A549 (cell line): ENCODE results near the gene LRRC72. TPM values are rescaled to one million over a fixed set of nuclear protein-coding genes. Genes with fewer than 3 reads are reported as not detected.
"Not testable (repeated sequence)": the region's sequence is repeated elsewhere in the genome, so short reads cannot be mapped to it uniquely, and the experiment has no call there.

Experiments used
- ATAC-seq, 2 experiments: fragments of 200-7000 bp in 1 of 2; fragments of >200 bp in 1 of 2; cut with Nextera tagmentation in 1 of 2; cut with Tn5 transposase in 1 of 2; 3 replicates each; pipeline versions ENCODE4 v1.8.0 to v1.9.1; 2018 to 2020; ENCODE audit warnings: mild to moderate bottlenecking in 1 of 2, moderate library complexity in 1 of 2
- CTCF ChIA-PET: fragments of 300-600 bp; sonication (Branson Sonifier 250); formaldehyde crosslinking; extraction: SDS; loops from one replicate; lab custom pipeline; 2021; ENCODE audit warnings: antibody characterized with exemption, inconsistent platforms; lab: Yijun Ruan, JAX
- POLR2A ChIA-PET: fragments of 350-600 bp; formaldehyde crosslinking; extraction: SDS; loops from one replicate; lab custom pipeline; 2021; ENCODE audit warnings: antibody characterized with exemption, inconsistent platforms; lab: Yijun Ruan, JAX
- DNase-seq, 2 experiments: peaks; one replicate each; pipeline versions ENCODE4 v3.0.0 to v3.0.0-alpha.2; 2011 to 2016; ENCODE audit warnings: low read depth in 1 of 2, low spot score in 1 of 2
- FAIRE-seq: peaks from 2 replicates; lab custom pipeline; 2011; peaks lifted over from hg19 to GRCh38; lab: Jason Lieb, UNC
- H3K27ac ChIP-seq, 2 experiments: fragments of >200 bp; sonication (Bioruptor Twin); formaldehyde crosslinking; 3 replicates each; pipeline ENCODE4 v1.5.1; 2016 to 2017
- H3K4me1 ChIP-seq: fragments of >200 bp; sonication (Bioruptor Twin); formaldehyde crosslinking; 3 replicates; pipeline ENCODE4 v1.6.1; 2016
- H3K4me2 ChIP-seq: fragments of >200 bp; sonication (Bioruptor Twin); formaldehyde crosslinking; 3 replicates; pipeline ENCODE4 v1.6.1; 2016
- H3K4me3 ChIP-seq: fragments of >200 bp; sonication (Bioruptor Twin); formaldehyde crosslinking; 3 replicates; pipeline ENCODE4 v1.5.1; 2016
- H3K9me3 ChIP-seq: fragments of >200 bp; sonication (Bioruptor Twin); formaldehyde crosslinking; 3 replicates; pipeline ENCODE4 v1.6.1; 2016
- CBX2 ChIP-seq: fragments of 200-600 bp; sonication (generic); IDR thresholded peaks from 2 replicates; pipeline ENCODE4 v1.6.1; 2016; ENCODE audit warnings: low read depth, mild to moderate bottlenecking, borderline replicate concordance
- CEBPB ChIP-seq, 2 experiments: fragments of >200 bp in 1 of 2; sonication (Bioruptor Twin) in 1 of 2; formaldehyde crosslinking in 1 of 2; IDR thresholded peaks; 2 replicates each; pipeline ENCODE4 v1.6.1; 2012 to 2016
- CHD2 ChIP-seq: fragments of 150-350 bp; IDR thresholded peaks from 2 replicates; pipeline ENCODE4 v1.6.1; 2014; ENCODE audit warnings: low read length; ENCODE audit not compliant: partially characterized antibody
- CHD4 ChIP-seq: fragments of 200-600 bp; sonication (generic); IDR thresholded peaks from 2 replicates; pipeline ENCODE4 v1.6.1; 2016; ENCODE audit warnings: antibody characterized with exemption, mild to moderate bottlenecking, borderline replicate concordance
- CTCF ChIP-seq: fragments of >200 bp; sonication (Bioruptor Twin); formaldehyde crosslinking; IDR thresholded peaks from 3 replicates; pipeline ENCODE4 v1.5.1; 2016
- EHMT2 ChIP-seq: fragments of 200-600 bp; sonication (generic); IDR thresholded peaks from 2 replicates; pipeline ENCODE4 v1.6.1; 2016; ENCODE audit warnings: antibody characterized with exemption, low read depth, mild to moderate bottlenecking, moderate library complexity
- EP300 ChIP-seq, 2 experiments: fragments of >200 bp; sonication (Bioruptor Twin); formaldehyde crosslinking; IDR thresholded peaks; 2 replicates in 1 of 2; 3 replicates in 1 of 2; pipeline ENCODE4 v1.6.1; 2016 to 2017
- ESRRA ChIP-seq: fragments of 150-350 bp; IDR thresholded peaks from 2 replicates; pipeline ENCODE4 v1.6.1; 2014; ENCODE audit warnings: mild to moderate bottlenecking, low read length, borderline replicate concordance
- FOSB ChIP-seq: fragments of 250-450 bp; sonication (Bioruptor Pico); IDR thresholded peaks from 2 replicates; pipeline ENCODE4 v1.5.0; 2020; ENCODE audit warnings: mild to moderate bottlenecking, moderate library complexity
- FOSL2 ChIP-seq, 2 experiments: fragments of 450-650 bp in 1 of 2; fragments of >200 bp in 1 of 2; sonication (Bioruptor Twin) in 1 of 2; formaldehyde crosslinking; IDR thresholded peaks; 2 replicates each; pipeline versions ENCODE4 v1.5.0 to v1.6.1; 2016 to 2020; ENCODE audit warnings: mild to moderate bottlenecking in 1 of 2, moderate library complexity in 1 of 2
- HMGXB4 ChIP-seq: fragments of 250-450 bp; sonication (Bioruptor Pico); IDR thresholded peaks from 2 replicates; pipeline ENCODE4 v1.5.0; 2021; ENCODE audit warnings: mild to moderate bottlenecking, moderate library complexity, borderline replicate concordance
- HOXB5 ChIP-seq: fragments of 250-450 bp; sonication (Bioruptor Pico); IDR thresholded peaks from 2 replicates; pipeline ENCODE4 v1.5.0; 2020; ENCODE audit warnings: mild to moderate bottlenecking, moderate library complexity
- JUN ChIP-seq, 2 experiments: fragments of >200 bp; sonication (Bioruptor Twin); formaldehyde crosslinking; IDR thresholded peaks; 2 replicates in 1 of 2; 3 replicates in 1 of 2; pipeline ENCODE4 v1.6.1; 2016 to 2017
- MAX ChIP-seq: IDR thresholded peaks from 2 replicates; pipeline ENCODE4 v1.6.1; 2012
- PHF8 ChIP-seq: fragments of 200-600 bp; sonication (generic); IDR thresholded peaks from 2 replicates; pipeline ENCODE4 v1.6.1; 2016; ENCODE audit warnings: low read depth, mild to moderate bottlenecking, antibody characterized with exemption, moderate library complexity, borderline replicate concordance
- RFX5 ChIP-seq: fragments of 450-650 bp; IDR thresholded peaks from 2 replicates; pipeline ENCODE4 v1.7.1; 2014; ENCODE audit warnings: antibody characterized with exemption, mild to moderate bottlenecking, moderate library complexity
- SREBF2 ChIP-seq: fragments of 450-650 bp; IDR thresholded peaks from 2 replicates; pipeline ENCODE4 v1.6.1; 2014; ENCODE audit warnings: mild to moderate bottlenecking, moderate library complexity
- TP53 ChIP-seq: fragments of 250-450 bp; sonication (Bioruptor Pico); IDR thresholded peaks from 2 replicates; pipeline ENCODE4 v1.5.0; 2021; ENCODE audit warnings: mild to moderate bottlenecking, moderate library complexity
- ZNF302 ChIP-seq: fragments of 250-450 bp; sonication (Bioruptor Pico); IDR thresholded peaks from 2 replicates; pipeline ENCODE4 v1.9.0; 2021; ENCODE audit warnings: inconsistent platforms, mild to moderate bottlenecking, moderate library complexity
- WGBS: methylation state at CpG from one replicate; pipeline ENCODE4 v1.1.6; 2017; ENCODE audit errors: missing lambda C conversion rate; 5-methylcytosine and 5-hydroxymethylcytosine counted together
- polyA plus RNA-seq, 4 experiments: library from polyadenylated mRNA; depleted of rRNA in 3 of 4; stranded (reverse); fragments of >200 nt; fragmentation: RNase III in 1 of 4; extraction: RNeasy Plus Mini Kit Qiagen cat#74134 plus additional on column Dnase treatment in 1 of 4; gene quantifications; 2 replicates in 3 of 4; 3 replicates in 1 of 4; pipeline ENCODE4 v1.2.3, GENCODE V29; 2011 to 2017
- TF ChIP-seq, protein P1 (sequence below): fragments of 450-650 bp; IDR thresholded peaks from 2 replicates; pipeline ENCODE4 v1.6.1; 2014; ENCODE audit warnings: antibody characterized with exemption

The LRRC72 gene
- polyA plus RNA-seq, 2 of the 4 experiments (the other 2 are of a cell fraction): not detected

- 84% methylated on average over 19 of the region's 19 CpGs for WGBS
- no peaks in the 10 kb centered on the region for H3K9me3 ChIP-seq
- H3K4me1 ChIP-seq: peaks cover 13% of the 10 kb centered on the region
- CTCF ChIA-PET: interaction anchor here (0.6 kb wide), 1 partner anchor 1014 kb away, joined by 3 read pairs; no protein-coding TSS in a partner anchor
- DNase-seq (no peak), FAIRE-seq (no peak), ATAC-seq (no peak)
- TF ChIP-seq CEBPB (IDR thresholded peaks at IDR 0.05) (no peak), CTCF (no peak), EP300 (IDR thresholded peaks at IDR 0.05) (no peak), HOXB5 (CRISPR knock-in tag) (no peak), EHMT2 (no peak), CHD2 (no peak), HMGXB4 (CRISPR knock-in tag) (no peak), PHF8 (no peak), TP53 (CRISPR knock-in tag) (no peak), JUN (IDR thresholded peaks at IDR 0.05) (no peak), FOSL2 (IDR thresholded peaks at IDR 0.05) (no peak), FOSL2 (CRISPR knock-in tag; IDR thresholded peaks at IDR 0.05) (no peak), MAX (no peak), RFX5 (no peak), FOSB (CRISPR knock-in tag) (no peak), ESRRA (no peak), SREBF2 (no peak), CBX2 (no peak)
- TF ChIP-seq, protein P1, sequence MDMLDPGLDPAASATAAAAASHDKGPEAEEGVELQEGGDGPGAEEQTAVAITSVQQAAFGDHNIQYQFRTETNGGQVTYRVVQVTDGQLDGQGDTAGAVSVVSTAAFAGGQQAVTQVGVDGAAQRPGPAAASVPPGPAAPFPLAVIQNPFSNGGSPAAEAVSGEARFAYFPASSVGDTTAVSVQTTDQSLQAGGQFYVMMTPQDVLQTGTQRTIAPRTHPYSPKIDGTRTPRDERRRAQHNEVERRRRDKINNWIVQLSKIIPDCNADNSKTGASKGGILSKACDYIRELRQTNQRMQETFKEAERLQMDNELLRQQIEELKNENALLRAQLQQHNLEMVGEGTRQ: no peak
- H3K27ac ChIP-seq: no peak overlapping the region
- POLR2A ChIA-PET: no interaction called here
- no peak overlapping the region for H3K4me2 ChIP-seq
- H3K4me3 ChIP-seq: no peak overlapping the region
Observed at GRCh38 chr7:16502303-16502702, 24.3 kb upstream of the LRRC72 start.

DNA sequence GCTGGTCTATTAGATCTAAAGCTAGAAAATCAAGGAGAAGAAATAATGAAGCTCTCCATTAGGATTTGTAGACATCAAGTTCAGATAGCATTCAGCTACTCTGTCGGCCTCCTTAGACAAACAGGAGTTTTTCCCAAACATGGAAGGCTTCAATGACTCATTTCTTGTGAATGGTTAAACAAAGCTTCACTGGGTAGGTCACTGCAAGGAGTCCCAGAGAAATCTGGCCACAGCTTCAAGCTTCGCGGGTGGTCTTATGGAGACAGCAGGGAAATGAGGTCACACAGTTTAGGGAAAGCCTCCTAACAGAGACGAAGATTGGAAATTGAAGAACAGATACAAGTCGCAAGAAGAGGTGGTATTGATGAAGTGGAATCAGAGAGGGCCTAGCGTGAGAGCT, 22.6 kb upstream of the LRRC72 start:
- peak overlapping the region; percentile 38 for H3K4me2 ChIP-seq
- POLR2A ChIA-PET: interaction anchor here (1.3 kb wide), 1 partner anchor 84 kb away, joined by 3 read pairs; no protein-coding TSS in a partner anchor

DNA sequence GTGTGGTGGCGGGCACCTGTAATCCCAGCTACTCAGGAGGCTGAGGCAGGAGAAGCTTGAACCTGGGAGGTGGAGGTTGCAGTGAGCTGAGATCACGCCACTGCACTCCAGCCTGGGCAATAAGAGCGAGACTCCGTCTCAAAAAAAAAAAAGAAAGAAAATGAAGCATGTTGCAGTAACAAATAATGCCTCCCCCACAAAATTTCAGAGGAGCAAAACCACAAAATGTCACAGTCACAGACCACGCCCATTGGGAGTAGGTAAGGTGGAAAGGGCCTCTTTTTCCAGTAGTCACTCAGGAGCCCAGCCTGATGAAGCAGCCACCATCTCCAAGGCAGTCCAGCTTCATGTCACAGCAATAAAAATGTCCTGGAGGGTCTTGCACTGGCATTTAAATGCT, 20.2 kb upstream of the LRRC72 start:
- POLR2A ChIA-PET, DNase-seq, H3K9me3 ChIP-seq, H3K4me2 ChIP-seq, FAIRE-seq, ATAC-seq, H3K27ac ChIP-seq, H3K4me3 ChIP-seq: not testable (repeated sequence)
- CTCF ChIA-PET: interaction anchor here (1.4 to 1.9 kb wide), 2 partner anchors 12 to 74 kb away, joined by 3 to 5 read pairs; no protein-coding TSS in a partner anchor
- H3K4me1 ChIP-seq: peaks cover 13% of the 10 kb centered on the region
- 75% methylated on average over 5 of the region's 5 CpGs for WGBS

More for the DNA sequence above, 22.6 kb upstream of the LRRC72 start:
- DNase-seq (peak in 1 of 2 experiments; percentile 57), FAIRE-seq (no peak), ATAC-seq (peak; percentile 59 to 80; a peak in 5 of 6 replicates)
- H3K27ac ChIP-seq: no peak overlapping the region
- 53% methylated on average over 6 of the region's 6 CpGs for WGBS
- no peaks in the 10 kb centered on the region for H3K9me3 ChIP-seq
- no peak overlapping the region for H3K4me3 ChIP-seq
- CTCF ChIA-PET: interaction anchor here (1.2 kb wide), 1 partner anchor 61 kb away, joined by 4 read pairs; no protein-coding TSS in a partner anchor
- peaks cover 13% of the 10 kb centered on the region for H3K4me1 ChIP-seq
- TF ChIP-seq ZNF302 (CRISPR knock-in tag) (no peak), CHD2 (no peak), CHD4 (no peak), JUN (IDR thresholded peaks at IDR 0.05) (no peak), MAX (no peak), FOSL2 (IDR thresholded peaks at IDR 0.05) (0 out of 2 replicates have a peak, but pooled peaks have one; percentile 18), FOSL2 (CRISPR knock-in tag; IDR thresholded peaks at IDR 0.05) (no peak)
